Neural progenitor cell (in vitro differentiated cells): Measurements from ENCODE around the gene STK39. TPM values are rescaled to one million over a fixed set of nuclear protein-coding genes. Genes with fewer than 3 reads are reported as not detected.
"Not testable (repeated sequence)": the region's sequence is repeated elsewhere in the genome, so short reads cannot be mapped to it uniquely, and the experiment has no call there.

Experiments
- DNase-seq: peaks from one replicate; pipeline ENCODE4 v3.0.0-alpha.2; 2016; ENCODE audit warnings: low spot score
- H2AFZ ChIP-seq: fragments of 200-600 bp; sonication (generic); replicated peaks from 2 replicates; pipeline ENCODE4 v1.6.1; 2016; ENCODE audit warnings: antibody characterized with exemption
- H3F3A ChIP-seq: fragments of 200-600 bp; sonication (generic); 2 replicates; pipeline ENCODE4 v1.6.1; 2016; ENCODE audit warnings: antibody characterized with exemption, low read depth
- H3K27ac ChIP-seq: fragments of 200-600 bp; sonication (generic); 2 replicates; pipeline ENCODE4 v1.5.1; 2016; ENCODE audit warnings: mild to moderate bottlenecking
- H3K27me3 ChIP-seq: fragments of 200-600 bp; sonication (generic); 2 replicates; pipeline ENCODE4 v1.6.1; 2016; ENCODE audit warnings: mild to moderate bottlenecking, moderate library complexity
- H3K36me3 ChIP-seq: fragments of 200-600 bp; sonication (generic); 2 replicates; pipeline ENCODE4 v1.5.1; 2016
- H3K4me1 ChIP-seq: fragments of 200-600 bp; sonication (generic); 2 replicates; pipeline ENCODE4 v1.6.1; 2016; ENCODE audit warnings: mixed run types
- H3K4me2 ChIP-seq: fragments of 200-600 bp; sonication (generic); 2 replicates; pipeline ENCODE4 v1.6.1; 2016
- H3K4me3 ChIP-seq: fragments of 200-600 bp; sonication (generic); 2 replicates; pipeline ENCODE4 v1.5.1; 2016
- H3K79me2 ChIP-seq: fragments of 200-600 bp; sonication (generic); 2 replicates; pipeline ENCODE4 v1.6.1; 2016; ENCODE audit warnings: low read depth
- H3K9ac ChIP-seq: fragments of 200-600 bp; sonication (generic); 2 replicates; pipeline ENCODE4 v1.6.1; 2016
- H3K9me3 ChIP-seq: fragments of 200-600 bp; sonication (generic); 2 replicates; pipeline ENCODE4 v1.5.1; 2016; ENCODE audit warnings: low read depth
- H4K20me1 ChIP-seq: fragments of 200-600 bp; sonication (generic); 2 replicates; pipeline ENCODE4 v1.6.1; 2016; ENCODE audit warnings: low read depth
- H3K27ac Mint-ChIP-seq: 3 replicates; pipeline ENCODE4 v1.8.0; 2021; ENCODE audit warnings: mixed read lengths
- H3K27me3 Mint-ChIP-seq: 2 replicates; pipeline ENCODE4 v1.8.0; 2022; ENCODE audit warnings: low read depth, mild to moderate bottlenecking, inconsistent platforms, moderate library complexity, mixed read lengths; ENCODE audit not compliant: insufficient read depth
- H3K36me3 Mint-ChIP-seq: 3 replicates; pipeline ENCODE4 v1.8.0; 2021; ENCODE audit warnings: mixed read lengths
- H3K4me1 Mint-ChIP-seq: 3 replicates; pipeline ENCODE4 v1.8.0; 2021; ENCODE audit warnings: mixed read lengths
- H3K4me3 Mint-ChIP-seq: 3 replicates; pipeline ENCODE4 v1.8.0; 2021; ENCODE audit warnings: mild to moderate bottlenecking, moderate library complexity, mixed read lengths
- H3K9me3 Mint-ChIP-seq: 3 replicates; pipeline ENCODE4 v1.8.0; 2020; ENCODE audit warnings: mixed read lengths
- CTCF ChIP-seq: fragments of 200-600 bp; sonication (generic); IDR thresholded peaks from 2 replicates; pipeline ENCODE4 v1.5.1; 2017; ENCODE audit warnings: antibody characterized with exemption, mild to moderate bottlenecking
- EZH2 ChIP-seq: fragments of 200-600 bp; sonication (generic); IDR thresholded peaks from 2 replicates; pipeline ENCODE4 v1.6.1; 2017; ENCODE audit warnings: antibody characterized with exemption, mild to moderate bottlenecking, moderate library complexity
- EZH2phosphoT487 ChIP-seq: fragments of 200-600 bp; sonication (generic); IDR thresholded peaks from 2 replicates; pipeline ENCODE4 v1.6.1; 2017; ENCODE audit warnings: antibody characterized with exemption
- total RNA-seq: library from RNA; depleted of rRNA; stranded (reverse); fragments of >200 nt; gene quantifications from 2 replicates; pipeline ENCODE4 v1.2.3, GENCODE V29; 2015; ENCODE audit warnings: low replicate concordance

STK39 gene
- total RNA-seq, 1 donor from 2014 or later = 23.8 TPM

- Histone ChIP-seq H3F3A (no peaks in the 10 kb centered on the region), H3K4me1 (peaks cover 13% of the 10 kb centered on the region), H3K27me3 (no peaks in the 10 kb centered on the region), H3K79me2 (no peaks in the 10 kb centered on the region), H3K9ac (no peak overlapping the region), H3K9me3 (no peaks in the 10 kb centered on the region), H3K27ac (no peak overlapping the region), H3K36me3 (no peaks in the 10 kb centered on the region), H4K20me1 (no peaks in the 10 kb centered on the region), H2AFZ (no peak overlapping the region), H3K4me2 (no peak overlapping the region), H3K4me3 (no peak overlapping the region)
- H3K27ac Mint-ChIP-seq = no peak overlapping the region
- peaks cover 4% of the 10 kb centered on the region for H3K36me3 Mint-ChIP-seq
- TF ChIP-seq EZH2phosphoT487 = no peak
- TF ChIP-seq EZH2 = no peak
- TF ChIP-seq CTCF = no peak
- H3K4me3 Mint-ChIP-seq = no peak overlapping the region
- no peak for DNase-seq
- H3K4me1 Mint-ChIP-seq = peaks cover 30% of the 10 kb centered on the region
- H3K27me3 Mint-ChIP-seq = no peaks in the 10 kb centered on the region
- no peaks in the 10 kb centered on the region for H3K9me3 Mint-ChIP-seq
These were observed 203.2 kb downstream of the STK39 start for GRCh38 chr2:168044176-168044575.

- H3K36me3 ChIP-seq, H2AFZ ChIP-seq, H3F3A ChIP-seq, H3K4me3 ChIP-seq, H4K20me1 ChIP-seq, H3K27me3 ChIP-seq, H3K27ac Mint-ChIP-seq, H3K9ac ChIP-seq, H3K27me3 Mint-ChIP-seq, H3K9me3 ChIP-seq, H3K27ac ChIP-seq, H3K79me2 ChIP-seq, H3K36me3 Mint-ChIP-seq, DNase-seq, H3K4me3 Mint-ChIP-seq, H3K9me3 Mint-ChIP-seq, H3K4me2 ChIP-seq: not testable (repeated sequence)
- peaks cover 24% of the 10 kb centered on the region for H3K4me1 Mint-ChIP-seq
- H3K4me1 ChIP-seq = peaks cover 13% of the 10 kb centered on the region
These were observed 205.1 kb downstream of the STK39 start for GRCh38 chr2:168042127-168042824.

- H3K9me3 ChIP-seq = no peaks in the 10 kb centered on the region
- no peaks in the 10 kb centered on the region for H3K36me3 ChIP-seq
- no peak overlapping the region for H3K27ac ChIP-seq
- H3K27me3 Mint-ChIP-seq = no peaks in the 10 kb centered on the region
- H3K4me2 ChIP-seq = no peak overlapping the region
- H3K27ac Mint-ChIP-seq = no peak overlapping the region
- H3K9me3 Mint-ChIP-seq = no peaks in the 10 kb centered on the region
- H3K4me3 Mint-ChIP-seq = no peak overlapping the region
- H3K4me1 ChIP-seq = peaks cover 7% of the 10 kb centered on the region
- H3F3A ChIP-seq = no peaks in the 10 kb centered on the region
- DNase-seq = no peak
- H4K20me1 ChIP-seq = no peaks in the 10 kb centered on the region
- H3K36me3 Mint-ChIP-seq = peaks cover 10% of the 10 kb centered on the region
- H2AFZ ChIP-seq = no peak overlapping the region
- H3K27me3 ChIP-seq = no peaks in the 10 kb centered on the region
- H3K9ac ChIP-seq = no peak overlapping the region
- H3K4me1 Mint-ChIP-seq = peaks cover 8% of the 10 kb centered on the region
- no peak for TF ChIP-seq EZH2phosphoT487
- no peak for TF ChIP-seq CTCF
- TF ChIP-seq EZH2 = no peak
- H3K4me3 ChIP-seq = no peak overlapping the region
- no peaks in the 10 kb centered on the region for H3K79me2 ChIP-seq
These were observed 207.5 kb downstream of the STK39 start for GRCh38 chr2:168039881-168040280.

GRCh38 chr2:168037778-168038177 is 209.6 kb downstream of the STK39 start:
- TF ChIP-seq EZH2 (no peak), CTCF (no peak), EZH2phosphoT487 (no peak)
- Mint-ChIP-seq H3K27me3 (no peaks in the 10 kb centered on the region), H3K36me3 (peaks cover 10% of the 10 kb centered on the region), H3K4me3 (no peak overlapping the region), H3K4me1 (peaks cover 3% of the 10 kb centered on the region), H3K27ac (no peak overlapping the region), H3K9me3 (no peaks in the 10 kb centered on the region)
- H2AFZ ChIP-seq = no peak overlapping the region
- no peak overlapping the region for H3K4me2 ChIP-seq
- no peak for DNase-seq
- no peaks in the 10 kb centered on the region for H3K36me3 ChIP-seq
- H3K79me2 ChIP-seq = no peaks in the 10 kb centered on the region
- H3K27ac ChIP-seq = no peak overlapping the region
- no peak overlapping the region for H3K4me3 ChIP-seq
- H4K20me1 ChIP-seq = no peaks in the 10 kb centered on the region
- no peaks in the 10 kb centered on the region for H3K9me3 ChIP-seq
- no peaks in the 10 kb centered on the region for H3K27me3 ChIP-seq
- H3K9ac ChIP-seq = no peak overlapping the region
- no peaks in the 10 kb centered on the region for H3F3A ChIP-seq
- no peaks in the 10 kb centered on the region for H3K4me1 ChIP-seq
